Heart left ventricle (tissue), 16 donors: ENCODE measurements around the gene RPS29. TPM values are rescaled to one million over a fixed set of nuclear protein-coding genes. Genes with fewer than 3 reads are reported as not detected.

Experiments used
- ATAC-seq, 4 donors: fragments of 200-7000 bp; cut with Tn5 transposase; one replicate each; pipeline ENCODE4 v1.9.1; 2020 to 2022; ENCODE audit warnings: moderate library complexity in 4 of 4, mild to moderate bottlenecking in 3 of 4, moderate number of reproducible peaks in 1 of 4
- DNase-seq, 5 donors: peaks; one replicate each; pipeline ENCODE4 v3.0.0-alpha.2; 2020
- H3K27ac ChIP-seq, 12 donors: fragments of 200-600 bp; sonication (generic) in 4 of 12; one replicate each; pipeline versions ENCODE4 v1.5.0 to v1.8.0; 2016 to 2022; ENCODE audit warnings: mild to moderate bottlenecking in 2 of 12
- H3K27me3 ChIP-seq, 9 donors: fragments of 200-600 bp; sonication (generic) in 2 of 9; one replicate each; pipeline versions ENCODE4 v1.5.1 to v1.8.0; 2016 to 2022; ENCODE audit warnings: mild to moderate bottlenecking in 3 of 9
- H3K36me3 ChIP-seq, 9 donors: fragments of 200-600 bp; sonication (generic) in 2 of 9; one replicate each; pipeline versions ENCODE4 v1.5.0 to v1.8.0; 2018 to 2022; ENCODE audit warnings: mild to moderate bottlenecking in 2 of 9
- H3K4me1 ChIP-seq, 12 donors: fragments of 200-600 bp; sonication (generic) in 4 of 12; one replicate each; pipeline versions ENCODE4 v1.5.0 to v1.8.0; 2016 to 2022; ENCODE audit warnings: mild to moderate bottlenecking in 3 of 12
- H3K4me3 ChIP-seq, 12 donors: fragments of 200-600 bp; sonication (generic) in 4 of 12; one replicate each; pipeline versions ENCODE4 v1.5.0 to v1.8.0; 2017 to 2022; ENCODE audit warnings: mild to moderate bottlenecking in 9 of 12, moderate library complexity in 4 of 12
- H3K9me3 ChIP-seq, 12 donors: fragments of 200-600 bp; sonication (generic) in 4 of 12; one replicate each; pipeline versions ENCODE4 v1.5.0 to v1.8.0; 2016 to 2022; ENCODE audit warnings: mild to moderate bottlenecking in 1 of 12
- CTCF ChIP-seq, 12 donors: fragments of 200-600 bp; sonication (generic) in 4 of 12; IDR thresholded peaks; one replicate each; pipeline versions ENCODE4 v1.5.0 to v1.8.0; 2018 to 2022; ENCODE audit warnings: antibody characterized with exemption in 12 of 12, mild to moderate bottlenecking in 5 of 12
- POLR2A ChIP-seq, 2 donors: fragments of 450-650 bp; IDR thresholded peaks; one replicate each; pipeline ENCODE4 v1.6.1; 2017; ENCODE audit warnings: antibody characterized with exemption in 2 of 2, mild to moderate bottlenecking in 2 of 2, moderate library complexity in 2 of 2
- WGBS, 4 donors: extraction: QIAGEN DNeasy Blood & Tissue Kit in 2 of 4; methylation state at CpG; one replicate each; pipeline versions ENCODE4 v1.1.5 to v1.1.7; 2013 to 2018; 5-methylcytosine and 5-hydroxymethylcytosine counted together
- intact Hi-C, 10 donors: fragments of 100-400 bp; cut with DNase I; formaldehyde crosslinking; loops; one replicate each; pipeline versions ENCODE4 v1.11.1 to v1.14.2; 2022
- polyA plus RNA-seq, 2 donors: library from polyadenylated mRNA; stranded (reverse); fragments of 200-250 nt; gene quantifications; one replicate each; pipeline ENCODE4 v1.2.3, GENCODE V29; 2013
- total RNA-seq, 9 donors: library from RNA; depleted of rRNA in 2 of 9; stranded (reverse); fragments of >200 nt in 2 of 9; fragmentation: NEBNext Ultra II Directional in 3 of 9; extraction: Animal tissue kit (Norgen Biotek cat#: 25700) in 3 of 9; gene quantifications; one replicate each; pipeline versions ENCODE4 v1.1.0 to v1.2.4, GENCODE V29; 2016 to 2023
- donor health status: ischemic (EF 13 %, LVEDD 7.1; RV severe dilation, severe dysfunction).
- donor health status: healthy with polysubstance abuse.
- donor health status: DM: no; HTN: yes; CAD: no.
- donor health status: DM: no; HTN: no; CAD: no.
- donor health status: ischemic (EF 25% LVEDD 6.9; RV normal size, moderate dysfunction).
- donor health status: ischemic (EF 25% LVEDD 5.7; RV mildly dilated, moderate dysfunction).
- donor health status: healthy.
- donor health status: DM: yes; HTN: yes; CAD: no.
- donor health status: ischemic (EF 35%, LVEDD 5.7; RV mildly dilated, moderate dysfunction).
- donor health status: nonischemic (EF 11% LVEDD 7.7; RV severe dilation, severe dysfunction).
- donor health status: DM: yes; HTN: yes; CAD: no.
- donor health status: PGD.
- donor health status: ischemic (EF 29% LVEDD 5.4; RV normal size, mild dysfunction).
- donor health status: nonischemic (EF 23%, LVEDD 6.1; RV moderate dilation, normal function).

RPS29 gene
- total and polyA plus RNA-seq, 11 donors: 507 to 4,598 (median 922) TPM

GRCh38 chr14:49579841-49580240 is 6.3 kb downstream of the RPS29 start:
- ATAC-seq: peak in 1 of 4 donors; percentile 32

GRCh38 chr14:49578141-49578540 is 8.0 kb downstream of the RPS29 start:
- intact Hi-C loops: no loop called here
- no peak for TF ChIP-seq POLR2A (IDR thresholded peaks at IDR 0.05)
- no peak for TF ChIP-seq CTCF (IDR thresholded peaks at IDR 0.05)
- no peak overlapping the region for H3K27ac ChIP-seq
- ATAC-seq (no peak), DNase-seq (no peak)
- WGBS, 4 donors: 96 to 100% (median 98%) methylated on average over 1 of the region's 1 CpG
- no peaks in the 10 kb centered on the region for H3K9me3 ChIP-seq
- H3K27me3 ChIP-seq: no peaks in the 10 kb centered on the region
- peaks cover 0 to 11% (median 2%) of the 10 kb centered on the region in 12 donors for H3K4me1 ChIP-seq
- H3K4me3 ChIP-seq: no peak overlapping the region
- peaks cover 0 to 47% (median 37%) of the 10 kb centered on the region in 9 donors for H3K36me3 ChIP-seq

More at GRCh38 chr14:49579841-49580240, 6.3 kb downstream of the RPS29 start:
- H3K27ac ChIP-seq: no peak overlapping the region
- no peak for DNase-seq
- no peaks in the 10 kb centered on the region for H3K27me3 ChIP-seq
- H3K36me3 ChIP-seq: peaks cover 0 to 55% (median 50%) of the 10 kb centered on the region in 9 donors
- no peaks in the 10 kb centered on the region for H3K9me3 ChIP-seq
- 83 to 89% (median 86%) methylated on average over 2 of the region's 2 CpGs for WGBS, 4 donors
- no peak overlapping the region for H3K4me3 ChIP-seq
- TF ChIP-seq POLR2A (IDR thresholded peaks at IDR 0.05) (no peak), CTCF (IDR thresholded peaks at IDR 0.05) (no peak)
- intact Hi-C loops: no loop called here
- peaks cover 0 to 28% (median 14%) of the 10 kb centered on the region in 12 donors for H3K4me1 ChIP-seq

- WGBS, 4 donors: 90 to 93% (median 91%) methylated on average over 5 of the region's 5 CpGs
- Histone ChIP-seq H3K4me3 (no peak overlapping the region), H3K27ac (no peak overlapping the region), H3K9me3 (no peaks in the 10 kb centered on the region), H3K4me1 (peaks cover 0 to 3% (median 0%) of the 10 kb centered on the region in 12 donors), H3K27me3 (no peaks in the 10 kb centered on the region), H3K36me3 (peaks cover 0 to 40% (median 24%) of the 10 kb centered on the region in 9 donors)
- DNase-seq (no peak), ATAC-seq (no peak)
- intact Hi-C loops: no loop called here
- TF ChIP-seq CTCF (IDR thresholded peaks at IDR 0.05) (no peak), POLR2A (IDR thresholded peaks at IDR 0.05) (no peak)
Observed at GRCh38 chr14:49574038-49574437, 12.1 kb downstream of the RPS29 start.

GRCh38 chr14:49569281-49569680 is 16.9 kb downstream of the RPS29 start:
- ATAC-seq (no peak), DNase-seq (no peak)
- WGBS, 4 donors: 84 to 89% (median 87%) methylated on average over 3 of the region's 3 CpGs
- no peak overlapping the region for H3K4me3 ChIP-seq
- H3K4me1 ChIP-seq: no peaks in the 10 kb centered on the region
- no peaks in the 10 kb centered on the region for H3K27me3 ChIP-seq
- peaks cover 0 to 12% (median under 1%) of the 10 kb centered on the region in 9 donors for H3K36me3 ChIP-seq
- H3K27ac ChIP-seq: no peak overlapping the region
- TF ChIP-seq POLR2A (IDR thresholded peaks at IDR 0.05) (no peak), CTCF (IDR thresholded peaks at IDR 0.05) (no peak)
- intact Hi-C loops: no loop called here
- H3K9me3 ChIP-seq: no peaks in the 10 kb centered on the region
